DLD1 (cell line): ENCODE data around the gene ORMDL2.

Experiments used
- in situ Hi-C: cut with HindIII; loops from 2 replicates; pipeline ENCODE4 v1.10.0; 2017; ENCODE audit warnings: low sequenced_read_pairs

Gene ORMDL2, protein sequence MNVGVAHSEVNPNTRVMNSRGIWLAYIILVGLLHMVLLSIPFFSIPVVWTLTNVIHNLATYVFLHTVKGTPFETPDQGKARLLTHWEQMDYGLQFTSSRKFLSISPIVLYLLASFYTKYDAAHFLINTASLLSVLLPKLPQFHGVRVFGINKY

GRCh38 chr12:55817345-55818139 is at the start of gene ORMDL2, which contains the start of gene SARNP:
Gene ORMDL2 (plus strand): TSS chr12:55818041. CDS start chr12:55819000, 959 bp downstream.
Gene SARNP (minus strand): TSS chr12:55817724. CDS start chr12:55817701, 23 bp downstream.
- in situ Hi-C loops = no loop called here

- in situ Hi-C loops = no loop called here
Measured at GRCh38 chr12:55771736-55772135, 46.1 kb upstream of the ORMDL2 start.

DNA sequence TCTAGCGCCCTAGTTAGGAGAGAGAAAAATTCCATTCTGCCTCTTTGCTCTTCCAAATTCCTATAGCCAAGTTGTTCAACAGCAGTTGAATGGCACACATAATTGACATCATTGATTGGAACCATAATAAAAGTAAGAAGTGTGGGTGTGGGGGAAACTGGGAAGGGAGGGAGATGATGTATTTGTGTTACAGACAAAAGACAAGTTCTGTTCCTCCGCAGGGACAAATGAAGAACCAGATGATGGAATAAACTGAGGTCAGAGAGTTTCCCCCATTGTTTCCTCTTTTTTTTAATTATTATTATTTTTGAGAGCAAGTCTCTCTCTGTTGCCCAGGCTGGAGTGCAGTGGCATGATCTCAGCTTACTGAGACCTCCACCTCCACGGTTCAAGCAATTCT is 40.0 kb upstream of the ORMDL2 start:
- in situ Hi-C loops = no loop called here

DNA sequence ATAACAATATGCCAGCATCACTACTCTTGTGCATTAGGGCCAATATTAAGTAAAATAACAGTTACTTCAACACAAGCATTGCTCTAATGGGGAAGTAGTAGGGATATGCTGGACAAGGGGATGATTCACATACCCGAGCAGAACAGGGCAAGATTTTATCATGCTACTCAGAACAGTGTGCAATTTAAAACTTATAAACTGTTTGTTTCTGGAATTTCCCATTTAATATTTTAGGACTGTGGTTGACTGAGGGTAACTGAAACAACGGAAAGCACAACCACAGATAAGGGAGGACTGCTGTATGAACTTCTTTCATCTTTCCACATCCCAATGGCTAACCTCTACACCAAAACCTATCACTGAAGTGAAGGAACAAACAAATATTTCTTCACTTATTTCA is 37.2 kb upstream of the ORMDL2 start:
- in situ Hi-C loops = no loop called here

DNA sequence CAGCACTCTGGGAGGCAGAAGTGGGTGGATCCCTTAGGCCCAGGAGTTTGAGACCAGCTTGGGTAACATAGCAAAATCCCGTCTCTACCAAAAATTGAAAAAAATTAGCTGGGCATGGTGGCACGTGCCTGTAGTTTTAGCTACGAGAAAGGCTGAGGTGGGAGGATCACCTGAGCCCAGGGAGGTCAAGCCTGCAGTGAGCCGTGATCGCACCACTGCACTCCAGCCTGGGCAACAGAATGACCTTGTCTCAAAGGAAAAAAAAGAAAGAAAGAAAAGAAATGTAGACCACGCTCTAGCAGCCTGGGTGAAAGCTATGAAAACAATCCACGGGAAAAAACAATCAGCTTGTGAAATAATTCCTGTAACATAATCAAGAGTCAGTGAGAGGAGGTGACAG is 29.3 kb upstream of the ORMDL2 start:
- in situ Hi-C loops = no loop called here

- in situ Hi-C loops = no loop called here
Measured at GRCh38 chr12:55789171-55789570, 28.7 kb upstream of the ORMDL2 start.

GRCh38 chr12:55789893-55790292 is 27.9 kb upstream of the ORMDL2 start:
- in situ Hi-C loops = no loop called here

- in situ Hi-C loops = no loop called here
Measured at GRCh38 chr12:55795950-55796349, 21.9 kb upstream of the ORMDL2 start.

GRCh38 chr12:55797068-55797467 is 20.8 kb upstream of the ORMDL2 start:
- in situ Hi-C loops = no loop called here

DNA sequence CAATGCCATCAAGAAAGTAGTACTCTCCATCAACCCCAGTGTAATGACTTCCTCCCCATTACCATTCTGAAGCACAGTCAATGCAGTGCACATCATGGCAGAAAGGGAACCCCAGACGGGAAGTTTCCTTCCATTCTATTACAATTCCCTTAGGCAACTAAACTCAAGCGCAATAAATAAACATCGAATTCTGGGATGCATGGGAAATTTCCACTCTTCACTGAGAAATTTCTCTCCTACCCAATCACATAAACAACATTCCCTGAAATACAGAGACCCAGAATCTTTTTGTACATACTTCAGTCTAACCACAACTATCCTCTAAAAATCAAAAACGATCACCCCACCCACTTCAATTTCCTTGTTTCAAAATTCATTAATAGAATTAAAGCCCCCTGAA is 20.3 kb upstream of the ORMDL2 start:
- in situ Hi-C loops = no loop called here

- in situ Hi-C loops = no loop called here
Measured at GRCh38 chr12:55806982-55807381, 10.9 kb upstream of the ORMDL2 start.

DNA sequence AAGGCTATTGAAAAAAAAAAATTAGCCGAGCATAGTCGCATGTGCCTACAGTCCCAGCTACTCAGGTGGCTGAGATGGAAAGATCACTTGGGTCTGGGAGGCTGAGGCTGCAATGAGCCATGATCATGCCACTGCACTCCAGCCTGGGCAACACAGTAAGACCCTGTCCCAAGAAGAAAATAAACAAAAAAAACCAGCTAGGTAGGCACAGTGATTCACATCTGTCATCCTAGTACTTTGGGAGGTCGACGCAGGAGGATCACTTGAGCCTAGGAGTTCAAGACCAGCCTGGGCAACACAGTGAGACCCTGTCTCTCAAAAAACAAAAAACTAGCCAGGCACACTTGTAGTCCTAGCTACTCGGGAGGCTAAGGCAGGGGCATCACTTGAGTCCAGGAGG is 8.6 kb upstream of the ORMDL2 start:
- in situ Hi-C loops = no loop called here

GRCh38 chr12:55812088-55812487 is 5.8 kb upstream of the ORMDL2 start:
- in situ Hi-C loops = no loop called here

DNA sequence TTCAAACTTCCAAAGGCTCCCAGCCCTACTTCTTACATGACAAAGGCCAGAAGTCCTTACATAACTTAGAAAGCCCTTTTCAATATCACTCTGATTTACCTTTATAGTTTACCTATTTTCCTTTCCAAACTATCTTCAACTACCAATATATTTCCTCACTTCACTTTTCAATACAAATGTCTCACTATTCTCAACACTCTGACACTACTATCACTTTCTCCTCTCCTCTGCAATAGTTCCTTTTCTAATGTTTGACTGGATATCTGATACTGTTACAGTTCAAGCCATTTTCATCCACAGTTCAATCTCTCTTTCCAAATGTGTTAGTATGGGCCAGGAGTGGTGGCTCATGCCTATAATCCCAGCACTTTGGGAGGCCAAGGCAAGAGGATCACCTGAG is 3.6 kb upstream of the ORMDL2 start:
- in situ Hi-C loops = no loop called here

GRCh38 chr12:55815473-55815872 is 2.4 kb upstream of the ORMDL2 start:
- in situ Hi-C loops = no loop called here

DNA sequence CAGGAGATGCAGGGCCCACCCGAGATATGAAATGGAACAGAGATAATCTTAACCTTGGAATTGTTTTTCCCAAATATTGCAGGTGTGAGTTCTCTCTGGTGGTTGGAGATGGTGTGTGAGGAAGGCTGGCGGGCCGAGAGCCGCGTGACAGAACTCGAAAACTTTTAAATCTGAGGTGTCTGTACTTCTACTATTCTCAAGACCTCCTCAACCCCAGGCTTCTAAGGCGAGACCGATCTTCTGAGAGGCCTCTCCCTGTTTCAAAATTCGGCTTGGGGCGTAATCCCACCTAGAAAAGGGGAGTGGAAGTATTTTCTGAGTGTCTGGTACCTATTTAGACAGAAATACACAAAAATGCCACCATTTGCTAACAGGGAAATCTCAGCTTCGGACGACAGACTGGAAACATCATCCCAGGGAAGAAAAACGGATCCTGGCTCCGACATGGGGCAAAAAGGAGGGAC is 928 bp upstream of the ORMDL2 start:
- in situ Hi-C loops = no loop called here

GRCh38 chr12:55818140-55818728 is 393 bp downstream of the ORMDL2 start:
- in situ Hi-C loops = no loop called here

DNA sequence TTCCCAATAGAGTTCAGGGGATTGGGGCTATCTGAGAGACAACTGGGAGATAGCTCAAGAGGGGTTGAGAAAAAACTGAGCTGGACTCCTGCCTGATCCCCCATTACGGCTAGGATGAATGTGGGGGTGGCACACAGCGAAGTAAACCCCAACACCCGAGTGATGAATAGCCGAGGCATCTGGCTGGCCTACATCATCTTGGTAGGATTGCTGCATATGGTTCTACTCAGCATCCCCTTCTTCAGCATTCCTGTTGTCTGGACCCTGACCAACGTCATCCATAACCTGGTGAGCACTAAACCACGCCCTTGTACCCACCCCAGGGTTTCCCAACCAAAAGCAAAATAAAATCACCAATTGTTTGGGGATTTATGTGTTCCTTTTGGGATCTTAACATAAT is 1.0 kb downstream of the ORMDL2 start:
- in situ Hi-C loops = no loop called here

GRCh38 chr12:55820679-55821078 is 2.8 kb downstream of the ORMDL2 start:
- in situ Hi-C loops = no loop called here

DNA sequence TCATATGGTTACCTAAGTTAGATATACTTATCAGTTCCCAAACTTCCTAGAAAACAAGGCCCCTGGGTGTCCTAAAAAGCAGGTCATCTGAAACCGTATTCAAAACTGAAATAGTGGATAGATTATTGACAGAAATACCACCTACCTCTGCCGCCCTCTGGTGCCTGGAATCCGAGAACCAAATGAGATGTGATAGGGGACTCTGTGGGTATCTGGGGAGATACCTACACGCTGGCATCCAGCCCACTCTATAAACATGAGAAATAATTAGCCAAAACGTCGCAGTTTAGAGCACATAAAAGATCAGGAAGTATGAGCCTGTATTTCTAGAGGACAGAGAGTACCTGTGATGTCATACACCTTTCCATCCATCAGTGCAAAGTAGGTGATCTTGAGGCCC is 4.4 kb downstream of the ORMDL2 start:
- in situ Hi-C loops = no loop called here

DNA sequence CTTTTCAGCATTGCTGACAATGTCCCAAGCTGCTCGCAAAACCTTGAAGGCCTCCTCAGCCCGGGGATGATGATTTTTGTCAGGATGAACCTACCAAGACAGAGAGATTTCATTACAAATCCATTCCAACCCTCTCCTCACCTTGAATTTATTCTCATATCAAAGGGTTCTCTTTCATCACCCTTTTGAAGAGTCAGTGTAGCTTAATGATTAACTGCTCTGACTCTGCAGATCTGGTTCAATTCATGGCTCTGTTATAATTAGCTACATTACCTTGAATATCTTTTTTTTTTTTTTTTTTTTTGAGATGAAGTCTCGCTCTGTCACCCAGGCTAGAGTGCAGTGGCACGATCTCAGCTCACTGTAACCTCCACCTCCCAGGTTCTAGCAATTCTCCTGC is 5.6 kb downstream of the ORMDL2 start:
- in situ Hi-C loops = no loop called here

- in situ Hi-C loops = no loop called here
Measured at GRCh38 chr12:55824726-55825125, 6.9 kb downstream of the ORMDL2 start.
